NT2/D1 (cell line): ENCODE measurements around the gene LURAP1L.

Experiments
- YY1 ChIP-seq: IDR thresholded peaks from 2 replicates; pipeline ENCODE4 v1.6.1; 2011; ENCODE audit not compliant: insufficient read length, insufficient read depth
- ZNF274 ChIP-seq: IDR thresholded peaks from 2 replicates; pipeline ENCODE4 v1.6.1; 2011; ENCODE audit warnings: mild to moderate bottlenecking, low read depth, low read length

- TF ChIP-seq ZNF274 = no peak
- TF ChIP-seq YY1 = no peak
Measured at GRCh38 chr9:12812710-12813109, 37.9 kb downstream of the LURAP1L start.
